C4-2B (cell line): ENCODE data around the gene LAMC3.

Experiments used
- CTCF ChIP-seq: fragments of 450-650 bp; conservative IDR thresholded peaks from 2 replicates; pipeline ENCODE4 v1.5.1; 2017; ENCODE audit warnings: mild to moderate bottlenecking
- ZFX ChIP-seq: fragments of 450-650 bp; IDR thresholded peaks from 2 replicates; pipeline ENCODE4 v1.6.1; 2017

- no peak for TF ChIP-seq CTCF
- no peak for TF ChIP-seq ZFX
Measured at GRCh38 chr9:131048332-131048731, 39.4 kb downstream of the LAMC3 start.
